CD4-positive, alpha-beta T cell treated with Interleukin-21 for 1 hour (primary cell): Measurements from ENCODE around the gene GDPD4.

Experiments used
- DNase-seq: peaks from one replicate; pipeline ENCODE4 v3.0.0-alpha.2; 2020

GDPD4 gene

GRCh38 chr11:77233011-77233410 lies 68.5 kb downstream of the GDPD4 start:
- no peak for DNase-seq

- no peak for DNase-seq
Observed at GRCh38 chr11:77232242-77232641, 69.2 kb downstream of the GDPD4 start.

DNA sequence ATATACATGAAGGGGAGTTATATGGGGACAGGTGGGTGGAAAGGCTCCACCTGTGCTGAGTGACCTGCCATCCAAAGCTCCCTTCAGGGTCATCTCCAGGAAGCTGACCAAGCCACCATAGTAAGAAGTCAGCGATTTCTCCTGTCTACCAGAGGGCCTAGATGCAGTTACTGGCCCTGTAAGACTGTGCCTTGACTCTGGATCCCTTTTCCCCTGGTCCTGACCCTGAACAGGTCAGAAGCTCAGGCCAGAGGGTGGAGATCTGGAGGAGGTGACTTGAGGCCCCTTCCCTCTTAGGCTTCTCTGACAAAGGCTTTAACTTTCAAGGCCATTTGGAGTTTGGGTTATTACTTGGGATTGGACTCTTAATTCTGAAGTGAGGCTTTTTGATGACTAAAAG lies 69.7 kb downstream of the GDPD4 start:
- DNase-seq: no peak

GRCh38 chr11:77230878-77231605 lies 70.4 kb downstream of the GDPD4 start:
- no peak for DNase-seq

GRCh38 chr11:77223797-77224196 lies 77.7 kb downstream of the GDPD4 start:
- DNase-seq: no peak

DNA sequence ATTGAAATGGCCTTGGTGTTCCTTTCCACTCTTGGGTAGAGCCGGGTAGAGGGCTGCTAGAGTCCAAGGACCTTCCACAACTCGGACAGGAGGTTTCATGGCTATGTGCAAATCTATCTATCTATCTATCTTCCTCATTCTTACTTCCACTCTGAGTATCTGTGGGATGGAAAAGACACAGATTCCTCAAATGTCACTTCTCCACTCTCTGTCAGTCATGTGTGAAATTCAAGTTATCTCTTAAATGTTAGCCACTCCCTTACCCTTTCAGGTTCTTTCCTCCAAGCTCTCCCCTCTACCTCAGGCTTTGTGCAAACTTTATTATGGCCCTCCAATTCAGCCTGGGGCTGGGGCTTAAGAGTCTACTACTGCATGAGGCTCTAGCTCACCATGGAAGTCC lies 84.3 kb downstream of the GDPD4 start:
- DNase-seq: no peak

GRCh38 chr11:77215106-77215505 lies 86.4 kb downstream of the GDPD4 start:
- DNase-seq: no peak

GRCh38 chr11:77214557-77214956 lies 86.9 kb downstream of the GDPD4 start:
- no peak for DNase-seq

GRCh38 chr11:77213589-77214428 lies 87.7 kb downstream of the GDPD4 start:
- no peak for DNase-seq

DNA sequence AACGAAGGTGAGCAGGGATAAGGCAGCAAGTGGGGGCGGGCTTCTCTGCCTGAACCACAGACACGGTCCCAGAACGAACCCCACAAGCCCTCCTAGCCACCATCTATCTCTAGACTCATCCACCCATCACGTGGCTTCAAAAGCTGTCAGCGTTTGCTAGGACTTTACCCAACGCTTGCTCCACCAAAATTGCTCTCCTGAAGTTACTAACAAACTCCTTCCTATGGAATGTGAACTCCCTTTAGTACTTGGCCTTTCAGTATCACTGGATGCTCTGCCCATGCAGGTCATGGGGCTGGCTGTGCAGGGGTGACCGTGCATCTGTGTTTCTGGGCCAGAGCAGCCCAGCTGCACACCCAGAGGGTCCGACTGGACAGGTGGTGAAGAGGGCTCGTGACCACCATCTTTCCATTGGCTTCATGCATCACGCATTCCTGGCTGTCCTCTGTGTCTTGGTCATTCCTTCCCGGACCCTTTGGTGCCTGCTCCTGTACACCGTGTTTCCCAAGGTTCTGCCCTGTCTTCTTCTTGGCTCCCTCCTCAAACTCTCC lies 88.4 kb downstream of the GDPD4 start:
- DNase-seq: no peak

- DNase-seq: no peak
Observed at GRCh38 chr11:77212314-77213007, 89.0 kb downstream of the GDPD4 start.

DNA sequence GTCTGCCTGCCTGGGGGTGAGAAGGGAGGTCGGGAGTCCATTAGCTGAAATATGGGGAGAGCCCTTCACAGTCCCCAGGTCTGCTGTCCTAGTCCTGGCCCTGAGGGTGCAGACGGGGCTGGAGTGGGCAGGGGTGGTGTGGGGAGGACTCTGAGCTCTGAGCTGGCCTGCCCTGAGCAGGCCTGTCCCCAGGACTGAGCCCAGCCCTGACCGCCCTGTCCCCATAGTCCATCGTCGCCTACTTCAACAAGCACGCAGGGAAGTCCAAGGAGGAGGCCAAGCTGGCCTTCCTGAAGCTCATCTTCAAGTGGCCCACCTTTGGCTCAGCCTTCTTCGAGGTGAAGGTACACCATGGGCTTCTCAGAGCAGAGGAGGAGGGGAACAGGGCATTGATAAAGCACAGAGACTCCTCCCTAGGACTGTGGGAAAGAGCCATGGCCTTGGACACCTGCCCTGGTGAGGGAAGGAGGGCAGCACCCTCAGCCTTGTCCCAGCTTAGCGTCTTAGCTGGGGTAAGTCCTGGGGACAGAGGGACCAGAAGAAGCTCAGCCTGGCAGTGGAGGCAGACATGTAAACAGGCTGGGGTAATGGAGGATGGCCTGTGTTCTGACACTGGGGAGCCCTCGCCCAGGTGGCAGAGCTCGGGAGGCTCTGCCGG lies 89.8 kb downstream of the GDPD4 start:
- no peak for DNase-seq

- no peak for DNase-seq
Observed at GRCh38 chr11:77211040-77211451, 90.4 kb downstream of the GDPD4 start.

DNA sequence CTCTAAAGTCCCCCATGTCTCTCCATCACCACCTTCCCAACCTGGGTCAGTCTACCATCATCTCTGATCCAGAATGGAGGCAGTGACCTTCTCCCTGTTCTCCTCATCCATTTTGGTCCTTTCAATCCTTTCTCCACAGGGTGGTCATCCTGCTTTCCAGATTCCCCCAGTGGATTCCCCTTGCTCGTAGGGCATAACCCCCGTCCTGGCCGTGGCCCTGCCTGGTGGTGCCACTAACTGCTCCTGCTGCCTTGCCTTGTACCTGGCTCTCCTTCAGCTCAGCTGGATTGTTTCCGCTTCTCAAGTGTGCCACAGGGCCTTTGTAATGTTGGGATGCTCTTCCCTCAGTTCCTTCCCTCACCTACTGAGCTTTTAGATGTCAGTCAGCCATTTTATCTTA lies 91.8 kb downstream of the GDPD4 start:
- DNase-seq: no peak

GRCh38 chr11:77208535-77208934 lies 93.0 kb downstream of the GDPD4 start:
- DNase-seq: no peak

DNA sequence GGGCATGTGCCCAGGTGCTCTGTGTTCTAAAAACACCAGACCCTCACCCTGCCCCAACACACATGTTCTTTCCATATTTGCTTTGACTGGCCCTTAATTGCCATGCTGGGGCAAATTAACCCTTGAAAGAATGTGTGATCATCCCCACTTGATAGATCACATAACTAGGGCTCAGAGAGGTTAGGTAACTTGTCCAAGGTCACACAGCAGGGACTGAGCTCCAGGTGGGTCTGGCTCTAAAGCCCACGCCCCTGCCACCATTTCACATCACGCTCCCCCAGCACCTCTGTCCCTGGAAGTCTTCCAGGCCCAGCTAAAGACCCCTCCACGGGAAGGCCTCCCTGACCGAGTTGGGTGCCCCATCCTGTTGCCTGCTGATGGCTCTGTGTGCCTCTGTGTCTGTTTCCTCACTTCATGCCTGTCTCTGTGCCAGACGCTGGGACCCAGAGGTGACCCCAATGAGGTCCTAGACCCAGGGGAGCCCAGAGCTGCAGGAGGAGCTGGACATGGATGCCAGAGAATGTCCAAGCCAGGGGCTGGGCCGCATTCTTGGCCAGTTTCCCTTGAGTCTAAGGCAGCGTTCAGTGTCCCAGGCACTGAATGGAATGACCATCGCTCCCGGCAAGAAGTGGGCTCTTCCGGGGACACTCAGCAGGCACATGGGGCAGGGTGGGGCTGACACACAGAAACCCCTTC lies 93.7 kb downstream of the GDPD4 start:
- no peak for DNase-seq

- no peak for DNase-seq
Observed at GRCh38 chr11:77207019-77207485, 94.4 kb downstream of the GDPD4 start.

DNA sequence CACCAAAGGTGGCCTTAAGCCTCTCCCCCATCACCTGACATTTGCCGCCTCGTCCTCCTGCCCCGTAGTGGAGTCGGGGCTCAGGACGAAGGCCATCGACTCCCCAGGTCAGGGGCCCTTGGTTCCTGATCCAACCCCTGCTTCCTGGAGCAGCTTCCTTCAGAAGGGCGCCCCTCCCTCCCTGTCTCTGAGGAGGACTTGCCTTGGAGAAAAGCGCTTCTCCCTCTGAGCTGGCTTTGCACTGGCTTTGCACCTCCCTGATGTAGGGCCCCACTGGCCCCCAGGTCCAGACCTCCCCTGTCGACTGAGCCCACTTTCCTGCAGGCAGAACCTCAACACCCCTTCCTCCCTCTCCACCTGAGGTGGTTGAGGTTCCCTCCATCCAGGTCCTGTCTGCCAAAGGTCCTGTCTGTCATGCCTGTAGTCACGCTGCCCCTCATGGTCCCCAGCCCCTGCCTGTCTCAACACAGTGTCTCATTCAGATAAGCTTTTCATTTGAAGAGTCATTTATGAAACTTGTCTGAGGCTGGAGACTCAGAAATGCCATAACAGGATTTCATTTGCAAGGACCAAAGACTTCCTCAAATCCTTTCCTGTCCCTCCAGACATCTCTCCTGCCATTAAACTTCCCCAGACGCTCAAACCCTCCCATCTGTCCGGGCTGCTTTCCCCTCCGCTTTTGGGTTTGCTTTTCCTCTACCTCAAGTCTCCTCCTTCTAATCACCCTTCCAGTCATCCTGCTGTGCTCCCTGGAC lies 95.0 kb downstream of the GDPD4 start:
- DNase-seq: no peak

- no peak for DNase-seq
Observed at GRCh38 chr11:77205467-77206263, 95.8 kb downstream of the GDPD4 start.

GRCh38 chr11:77204754-77205466 lies 96.6 kb downstream of the GDPD4 start:
- DNase-seq: no peak
